ENCODE data around the gene NXNL1. TPM values are rescaled to one million over a fixed set of nuclear protein-coding genes. Genes with fewer than 3 reads are reported as not detected.

Gene NXNL1
- total RNA-seq, 1 experiment from 2014 or later = not detected

DNA sequence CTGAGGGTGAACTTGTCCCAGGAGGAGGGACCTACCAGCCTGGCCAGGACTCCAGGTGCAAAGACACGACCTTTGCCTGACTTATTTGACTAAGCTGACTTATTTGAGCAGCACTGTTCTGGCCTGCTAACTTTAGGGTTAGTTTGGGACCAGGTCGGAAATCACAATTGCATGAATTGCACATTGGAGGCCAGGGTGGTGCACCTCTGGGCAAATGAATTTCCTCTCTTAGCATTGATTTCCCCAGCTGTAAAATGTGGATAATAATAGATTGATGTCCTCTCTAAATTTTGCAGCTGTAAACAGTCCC lies 53.9 kb downstream of the NXNL1 start:
- no peaks in the 10 kb centered on the region for H3K27me3 Mint-ChIP-seq (ENCODE audit: low read depth)
- H3K4me3 Mint-ChIP-seq = peak overlapping the region in 1 of 2 experiments; percentile 94; a peak in 3 of 5 replicates
- Histone ChIP-seq H3K27ac (ENCODE audit: insufficient read length, low read depth, low read length) (no peak overlapping the region), H4K20me1 (ENCODE audit: control insufficient read depth, insufficient read depth, insufficient read length) (no peaks in the 10 kb centered on the region), H3T11ph (ENCODE audit: low read length) (no peak overlapping the region), H2BK20ac (ENCODE audit: low read depth, low read length, poor library complexity, severe bottlenecking) (no peak overlapping the region), H2AFZ (ENCODE audit: low read length) (no peak overlapping the region), H3K23ac (ENCODE audit: insufficient read length, low read depth, low read length) (no peak overlapping the region), H2AK5ac (ENCODE audit: insufficient read length, low read length) (no peak overlapping the region), H3K56ac (ENCODE audit: insufficient read length, low read depth, low read length) (no peak overlapping the region), H3K79me2 (ENCODE audit: insufficient read depth, low read length) (no peaks in the 10 kb centered on the region; the same call in 1 of the 2 replicates), H3K14ac (ENCODE audit: insufficient read depth, low read length) (no peak overlapping the region), H3K4ac (ENCODE audit: low read depth, low read length) (no peak overlapping the region), H3K9ac (ENCODE audit: extremely low read depth, insufficient read length, low read length) (no peak overlapping the region), H2BK120ac (ENCODE audit: low read depth, low read length, poor library complexity, severe bottlenecking) (no peak overlapping the region), H3K4me1 (ENCODE audit: insufficient read depth, low read length) (peaks cover 7% of the 10 kb centered on the region; the same call in 1 of the 2 replicates), H4K5ac (ENCODE audit: insufficient read length, low read depth, low read length) (no peak overlapping the region), H4K91ac (ENCODE audit: insufficient read length, low read depth, low read length) (no peak overlapping the region), H3K4me2 (ENCODE audit: insufficient read depth, insufficient read length, low read length) (no peak overlapping the region), H2BK5ac (ENCODE audit: insufficient read length, low read length) (no peak overlapping the region), H3K18ac (ENCODE audit: insufficient read length, low read depth, low read length) (no peak overlapping the region), H4K8ac (replicated peaks; ENCODE audit: insufficient read length, low read depth, low read length) (no peak overlapping the region), H3K23me2 (ENCODE audit: insufficient read length, low read depth, low read length, poor library complexity, severe bottlenecking) (peaks cover 15% of the 10 kb centered on the region), H2BK15ac (ENCODE audit: low read depth, low read length) (no peak overlapping the region), H3K79me1 (ENCODE audit: insufficient read depth, low read depth, low read length, poor library complexity, severe bottlenecking) (no peaks in the 10 kb centered on the region), H3K27me3 (ENCODE audit: insufficient read depth, low read length) (no peaks in the 10 kb centered on the region), H3K9me3 (ENCODE audit: control insufficient read depth, low read depth, low read length) (no peaks in the 10 kb centered on the region), H2BK12ac (ENCODE audit: insufficient read length, low read depth, low read length) (no peak overlapping the region)
- TF ChIP-seq, protein P1, sequence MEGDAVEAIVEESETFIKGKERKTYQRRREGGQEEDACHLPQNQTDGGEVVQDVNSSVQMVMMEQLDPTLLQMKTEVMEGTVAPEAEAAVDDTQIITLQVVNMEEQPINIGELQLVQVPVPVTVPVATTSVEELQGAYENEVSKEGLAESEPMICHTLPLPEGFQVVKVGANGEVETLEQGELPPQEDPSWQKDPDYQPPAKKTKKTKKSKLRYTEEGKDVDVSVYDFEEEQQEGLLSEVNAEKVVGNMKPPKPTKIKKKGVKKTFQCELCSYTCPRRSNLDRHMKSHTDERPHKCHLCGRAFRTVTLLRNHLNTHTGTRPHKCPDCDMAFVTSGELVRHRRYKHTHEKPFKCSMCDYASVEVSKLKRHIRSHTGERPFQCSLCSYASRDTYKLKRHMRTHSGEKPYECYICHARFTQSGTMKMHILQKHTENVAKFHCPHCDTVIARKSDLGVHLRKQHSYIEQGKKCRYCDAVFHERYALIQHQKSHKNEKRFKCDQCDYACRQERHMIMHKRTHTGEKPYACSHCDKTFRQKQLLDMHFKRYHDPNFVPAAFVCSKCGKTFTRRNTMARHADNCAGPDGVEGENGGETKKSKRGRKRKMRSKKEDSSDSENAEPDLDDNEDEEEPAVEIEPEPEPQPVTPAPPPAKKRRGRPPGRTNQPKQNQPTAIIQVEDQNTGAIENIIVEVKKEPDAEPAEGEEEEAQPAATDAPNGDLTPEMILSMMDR (conservative IDR thresholded peaks at IDR 0.05) = no peak
- peaks cover 2 to 22% (median 11%) of the 10 kb centered on the region in 3 experiments; a peak in 5 of 7 replicates for H3K36me3 Mint-ChIP-seq (ENCODE audit: insufficient read depth in 1 of 3, low read depth in 3 of 3)
- peak overlapping the region in 2 of 3 experiments; percentile 56 to 65; a peak in 1 of 7 replicates for H3K27ac Mint-ChIP-seq
- no peak for DNase-seq
- H3K9me3 Mint-ChIP-seq = no peaks in the 10 kb centered on the region
- WGBS (ENCODE audit: extremely low coverage, insufficient read length, low lambda C conversion rate) = no CpG with 5 or more reads among the region's 2 CpGs
- H3K4me1 Mint-ChIP-seq = peaks cover 31 to 38% of the 10 kb centered on the region in 2 experiments
